Measurements from ENCODE around the gene GPRIN3.
A peak's percentile ranks its signal among the peaks of the same experiment; 100 is the strongest.
"Not testable (repeated sequence)": the region's sequence is repeated elsewhere in the genome, so short reads cannot be mapped to it uniquely, and the experiment has no call there.

GPRIN3 gene

GRCh38 chr4:89256203-89256800, 51.3 kb downstream of the GPRIN3 start:
- H3K27me3 ChIP-seq (ENCODE audit: insufficient read depth, poor library complexity, severe bottlenecking), result no peaks in the 10 kb centered on the region
- TF ChIP-seq GABPA (IDR thresholded peaks at IDR 0.05; ENCODE audit: low read depth), result no peak
- no peak for TF ChIP-seq REST (IDR thresholded peaks at IDR 0.05; ENCODE audit: insufficient replicate concordance, low read depth)
- no peak for TF ChIP-seq SPI1 (IDR thresholded peaks at IDR 0.05; ENCODE audit: borderline replicate concordance, low read depth)
- no peak for TF ChIP-seq POLR2AphosphoS5 (IDR thresholded peaks at IDR 0.05; ENCODE audit: low read depth)
- no peak for TF ChIP-seq CTCF (IDR thresholded peaks at IDR 0.05; ENCODE audit: insufficient read depth, low read length)
- no peak overlapping the region for H3K4me3 ChIP-seq (replicated peaks; ENCODE audit: insufficient read depth, low read length)
- DNase-seq (ENCODE audit: low read depth in 1 of 2, low spot score in 1 of 2), result no peak
- no peak overlapping the region for H3K27ac ChIP-seq (replicated peaks)

GRCh38 chr4:89254847-89255246, 52.8 kb downstream of the GPRIN3 start:
- no peak overlapping the region for H3K27ac ChIP-seq (replicated peaks)
- peak in 1 of 2 experiments; percentile 12 for DNase-seq (ENCODE audit: low read depth in 1 of 2, low spot score in 1 of 2)
- H3K4me3 ChIP-seq (replicated peaks; ENCODE audit: insufficient read depth, low read length), result no peak overlapping the region
- peak; percentile 47 for TF ChIP-seq CTCF (IDR thresholded peaks at IDR 0.05; ENCODE audit: insufficient read depth, low read length)
- no peak for TF ChIP-seq SPI1 (IDR thresholded peaks at IDR 0.05; ENCODE audit: borderline replicate concordance, low read depth)
- H3K27me3 ChIP-seq (ENCODE audit: insufficient read depth, poor library complexity, severe bottlenecking), result no peaks in the 10 kb centered on the region

GRCh38 chr4:89254347-89254746, 53.3 kb downstream of the GPRIN3 start:
- not testable (repeated sequence) for H3K27ac ChIP-seq (replicated peaks); H3K27me3 ChIP-seq (ENCODE audit: insufficient read depth, poor library complexity, severe bottlenecking); DNase-seq (ENCODE audit: low read depth in 1 of 2, low spot score in 1 of 2); H3K4me3 ChIP-seq (replicated peaks; ENCODE audit: insufficient read depth, low read length)

GRCh38 chr4:89253935-89254334, 53.7 kb downstream of the GPRIN3 start:
- H3K27me3 ChIP-seq (ENCODE audit: insufficient read depth, poor library complexity, severe bottlenecking), result no peaks in the 10 kb centered on the region
- DNase-seq (ENCODE audit: low read depth in 1 of 2, low spot score in 1 of 2), result no peak
- TF ChIP-seq GABPA (IDR thresholded peaks at IDR 0.05; ENCODE audit: low read depth) (no peak), POLR2AphosphoS5 (IDR thresholded peaks at IDR 0.05; ENCODE audit: low read depth) (no peak), SPI1 (IDR thresholded peaks at IDR 0.05; ENCODE audit: borderline replicate concordance, low read depth) (no peak), CTCF (IDR thresholded peaks at IDR 0.05; ENCODE audit: insufficient read depth, low read length) (no peak), REST (IDR thresholded peaks at IDR 0.05; ENCODE audit: insufficient replicate concordance, low read depth) (no peak)
- H3K27ac ChIP-seq (replicated peaks), result no peak overlapping the region
- H3K4me3 ChIP-seq (replicated peaks; ENCODE audit: insufficient read depth, low read length), result no peak overlapping the region

Data from HL-60 (cell line).